MM.1S (cell line): ENCODE measurements around the gene SPATA19.

ENCODE experiments used
- DNase-seq: peaks from one replicate; pipeline ENCODE4 v3.0.0-alpha.2; 2015
- H2AFZ ChIP-seq: fragments of 300-600 bp; sonication (generic); 2 replicates; pipeline ENCODE4 v1.6.0; 2016; ENCODE audit warnings: antibody characterized with exemption, low read length
- H3F3A ChIP-seq: fragments of 300-600 bp; sonication (generic); 2 replicates; pipeline ENCODE4 v1.6.1; 2016; ENCODE audit warnings: mild to moderate bottlenecking, antibody characterized with exemption, low read length, moderate library complexity, mixed read lengths; ENCODE audit not compliant: insufficient read depth
- H3K27ac ChIP-seq: fragments of 300-600 bp; sonication (generic); 2 replicates; pipeline ENCODE4 v1.5.1; 2016; ENCODE audit warnings: mild to moderate bottlenecking, low read length
- H3K27me3 ChIP-seq: fragments of 300-600 bp; sonication (generic); replicated peaks from 2 replicates; pipeline ENCODE4 v1.6.0; 2016; ENCODE audit warnings: low read length; ENCODE audit not compliant: insufficient read depth
- H3K36me3 ChIP-seq: fragments of 300-600 bp; sonication (generic); replicated peaks from 2 replicates; pipeline ENCODE4 v1.6.1; 2016; ENCODE audit warnings: mild to moderate bottlenecking, low read length, mixed read lengths; ENCODE audit not compliant: insufficient read depth
- H3K4me1 ChIP-seq: fragments of 300-600 bp; sonication (generic); 2 replicates; pipeline ENCODE4 v1.6.1; 2016; ENCODE audit warnings: low read length, mixed read lengths
- H3K4me2 ChIP-seq: fragments of 300-600 bp; sonication (generic); 2 replicates; pipeline ENCODE4 v1.6.0; 2016; ENCODE audit warnings: low read depth, low read length
- H3K4me3 ChIP-seq: fragments of 300-600 bp; sonication (generic); 2 replicates; pipeline ENCODE4 v1.5.1; 2016; ENCODE audit warnings: low read length, mixed read lengths
- H3K79me2 ChIP-seq: fragments of 300-600 bp; sonication (generic); 2 replicates; pipeline ENCODE4 v1.6.1; 2016; ENCODE audit warnings: mixed run types, low read length, mixed read lengths
- H3K9ac ChIP-seq: fragments of 300-600 bp; sonication (generic); 2 replicates; pipeline ENCODE4 v1.6.1; 2016; ENCODE audit warnings: low read length, mixed read lengths
- H3K9me2 ChIP-seq: fragments of 300-600 bp; sonication (generic); replicated peaks from 2 replicates; pipeline ENCODE4 v1.6.1; 2016; ENCODE audit warnings: mild to moderate bottlenecking, low read length, mixed read lengths; ENCODE audit not compliant: insufficient read depth
- H3K9me3 ChIP-seq: fragments of 300-600 bp; sonication (generic); replicated peaks from 2 replicates; pipeline ENCODE4 v1.6.1; 2016; ENCODE audit warnings: mild to moderate bottlenecking, low read length, mixed read lengths; ENCODE audit not compliant: insufficient read depth
- H4K20me1 ChIP-seq: fragments of 300-600 bp; sonication (generic); 2 replicates; pipeline ENCODE4 v1.6.1; 2016; ENCODE audit warnings: mild to moderate bottlenecking, low read length, moderate library complexity, mixed read lengths; ENCODE audit not compliant: insufficient read depth
- CTCF ChIP-seq: fragments of 300-600 bp; sonication (generic); IDR thresholded peaks from 2 replicates; pipeline ENCODE4 v1.5.1; 2016; ENCODE audit warnings: antibody characterized with exemption, low read length, mixed read lengths
- EZH2 ChIP-seq: fragments of 300-600 bp; sonication (generic); optimal IDR thresholded peaks from 2 replicates; pipeline ENCODE3; 2017; ENCODE audit warnings: low read depth, mild to moderate bottlenecking, antibody characterized with exemption, low read length, mixed read lengths
- EZH2phosphoT487 ChIP-seq: fragments of 300-600 bp; sonication (generic); IDR thresholded peaks from 2 replicates; pipeline ENCODE4 v1.6.1; 2018; ENCODE audit warnings: antibody characterized with exemption, low read length

SPATA19 gene

GRCh38 chr11:133825156-133825555 lies 20.2 kb downstream of the SPATA19 start:
- Histone ChIP-seq H3K79me2 (no peaks in the 10 kb centered on the region), H3K4me3 (no peak overlapping the region), H3K36me3 (no peaks in the 10 kb centered on the region), H3K27me3 (no peaks in the 10 kb centered on the region), H2AFZ (no peak overlapping the region), H3K9ac (no peak overlapping the region), H4K20me1 (no peaks in the 10 kb centered on the region), H3K4me2 (no peak overlapping the region), H3K9me2 (no peaks in the 10 kb centered on the region), H3K9me3 (no peaks in the 10 kb centered on the region), H3K27ac (no peak overlapping the region), H3F3A (no peaks in the 10 kb centered on the region), H3K4me1 (no peaks in the 10 kb centered on the region)
- no peak for DNase-seq
- no peak for TF ChIP-seq EZH2phosphoT487
- TF ChIP-seq EZH2: no peak
- TF ChIP-seq CTCF: no peak

- H3K79me2 ChIP-seq: no peaks in the 10 kb centered on the region
- no peak for DNase-seq
- H3K4me1 ChIP-seq: no peaks in the 10 kb centered on the region
- H3K9me3 ChIP-seq: no peaks in the 10 kb centered on the region
- no peaks in the 10 kb centered on the region for H4K20me1 ChIP-seq
- H3K27me3 ChIP-seq: no peaks in the 10 kb centered on the region
- H3K9ac ChIP-seq: no peak overlapping the region
- no peaks in the 10 kb centered on the region for H3F3A ChIP-seq
- H3K4me2 ChIP-seq: no peak overlapping the region
- no peaks in the 10 kb centered on the region for H3K36me3 ChIP-seq
- H3K27ac ChIP-seq: no peak overlapping the region
- no peak overlapping the region for H2AFZ ChIP-seq
- TF ChIP-seq EZH2 (no peak), CTCF (no peak), EZH2phosphoT487 (no peak)
- no peaks in the 10 kb centered on the region for H3K9me2 ChIP-seq
- H3K4me3 ChIP-seq: no peak overlapping the region
These were observed 20.7 kb downstream of the SPATA19 start for GRCh38 chr11:133824593-133824992.

GRCh38 chr11:133823614-133824013 lies 21.7 kb downstream of the SPATA19 start:
- Histone ChIP-seq H3K79me2 (no peaks in the 10 kb centered on the region), H4K20me1 (no peaks in the 10 kb centered on the region), H3K36me3 (no peaks in the 10 kb centered on the region), H3K4me2 (no peak overlapping the region), H3F3A (no peaks in the 10 kb centered on the region), H3K9ac (no peak overlapping the region), H3K9me2 (no peaks in the 10 kb centered on the region), H3K4me3 (no peak overlapping the region), H3K27ac (no peak overlapping the region), H3K4me1 (no peaks in the 10 kb centered on the region), H2AFZ (no peak overlapping the region), H3K9me3 (no peaks in the 10 kb centered on the region), H3K27me3 (no peaks in the 10 kb centered on the region)
- TF ChIP-seq EZH2 (no peak), CTCF (no peak), EZH2phosphoT487 (no peak)
- no peak for DNase-seq
